ENCODE results near the gene AQP12A. TPM values are rescaled to one million over a fixed set of nuclear protein-coding genes. Genes with fewer than 3 reads are reported as not detected.

Gene AQP12A
- total and polyA plus RNA-seq, 10 of the 15 experiments (the other 5 are each of a cell fraction or from before 2014, with no cell fraction given) = not detected

DNA sequence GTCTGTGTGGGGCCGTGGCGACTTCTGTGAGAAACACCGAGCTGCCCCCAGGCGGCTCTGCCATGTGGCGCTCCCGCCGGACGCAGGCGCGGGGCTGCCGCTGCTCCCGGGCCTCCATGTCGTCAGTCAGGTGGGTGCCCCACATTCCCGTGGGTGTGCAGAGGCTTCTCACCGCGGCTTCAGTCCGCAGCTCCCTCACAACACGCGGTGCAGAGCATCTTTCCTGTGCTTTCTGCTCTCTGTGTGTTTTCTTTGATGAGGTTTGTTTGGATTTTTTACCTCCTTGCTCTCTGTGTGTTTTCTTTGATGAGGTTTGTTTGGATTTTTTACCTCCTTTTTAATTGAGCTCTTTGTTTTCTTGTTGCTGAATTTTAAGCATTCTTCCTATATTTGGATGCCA is 13.0 kb downstream of the AQP12A start:
- Histone ChIP-seq H3K4me2 (ENCODE audit: control insufficient read depth, insufficient read depth) (no peak overlapping the region), H3K9ac (ENCODE audit: control insufficient read depth, insufficient read depth, low read length) (no peak overlapping the region), H3K4me3 (no peak overlapping the region), H3K9me3 (replicated peaks; ENCODE audit: control insufficient read depth, insufficient read depth, low read length) (no peaks in the 10 kb centered on the region), H3K27ac (ENCODE audit: control insufficient read depth, insufficient read depth) (no peak overlapping the region), H3K79me2 (ENCODE audit: control insufficient read depth, insufficient read depth, low read length) (no peaks in the 10 kb centered on the region), H4K20me1 (ENCODE audit: control insufficient read depth, insufficient read depth) (no peaks in the 10 kb centered on the region), H3K4me1 (ENCODE audit: control insufficient read depth, insufficient read depth, low read length) (no peaks in the 10 kb centered on the region), H2AFZ (ENCODE audit: control insufficient read depth, low read depth, low read length) (no peak overlapping the region), H3K36me3 (ENCODE audit: control insufficient read depth in 2 of 2, insufficient read depth in 2 of 2, low read length in 1 of 2) (no peaks in the 10 kb centered on the region), H3K27me3 (replicated peaks in 1 of 2; ENCODE audit: control insufficient read depth in 2 of 2, insufficient read depth in 2 of 2, low read length in 1 of 2) (peaks cover 0 to 2% of the 10 kb centered on the region in 2 experiments; a peak in 2 of 4 replicates)
- WGBS (ENCODE audit: insufficient coverage, insufficient replicate concordance, low lambda C conversion rate, missing lambda C conversion rate) = 57% methylated on average over 17 of the region's 19 CpGs
- ChIA-PET POLR2A (no interaction called here), CTCF (interaction anchor here (2.9 kb wide), 1 partner anchor 191 kb away, joined by 12 read pairs; no protein-coding TSS in a partner anchor), RAD21 (ENCODE audit: unreplicated experiment) (interaction anchor here (0.6 kb wide), 1 partner anchor 96 kb away, joined by 3 read pairs; no protein-coding TSS in a partner anchor), SMC1A (ENCODE audit: uncharacterized antibody, unreplicated experiment) (no interaction called here)
- ATAC-seq (no peak), DNase-seq (ENCODE audit: low read depth, low spot score) (no peak), FAIRE-seq (no peak)
- BruUV-seq (replicated peaks) = no TSS peak
- in situ Hi-C loops (cut with MboI) (no loop called here), intact Hi-C loops (cut with micrococcal nuclease; ENCODE audit: unreplicated experiment) (loop anchor here (10.0 kb wide), 1 partner anchor 190 kb away; no protein-coding TSS in a partner anchor)
- TF ChIP-seq, protein P1, sequence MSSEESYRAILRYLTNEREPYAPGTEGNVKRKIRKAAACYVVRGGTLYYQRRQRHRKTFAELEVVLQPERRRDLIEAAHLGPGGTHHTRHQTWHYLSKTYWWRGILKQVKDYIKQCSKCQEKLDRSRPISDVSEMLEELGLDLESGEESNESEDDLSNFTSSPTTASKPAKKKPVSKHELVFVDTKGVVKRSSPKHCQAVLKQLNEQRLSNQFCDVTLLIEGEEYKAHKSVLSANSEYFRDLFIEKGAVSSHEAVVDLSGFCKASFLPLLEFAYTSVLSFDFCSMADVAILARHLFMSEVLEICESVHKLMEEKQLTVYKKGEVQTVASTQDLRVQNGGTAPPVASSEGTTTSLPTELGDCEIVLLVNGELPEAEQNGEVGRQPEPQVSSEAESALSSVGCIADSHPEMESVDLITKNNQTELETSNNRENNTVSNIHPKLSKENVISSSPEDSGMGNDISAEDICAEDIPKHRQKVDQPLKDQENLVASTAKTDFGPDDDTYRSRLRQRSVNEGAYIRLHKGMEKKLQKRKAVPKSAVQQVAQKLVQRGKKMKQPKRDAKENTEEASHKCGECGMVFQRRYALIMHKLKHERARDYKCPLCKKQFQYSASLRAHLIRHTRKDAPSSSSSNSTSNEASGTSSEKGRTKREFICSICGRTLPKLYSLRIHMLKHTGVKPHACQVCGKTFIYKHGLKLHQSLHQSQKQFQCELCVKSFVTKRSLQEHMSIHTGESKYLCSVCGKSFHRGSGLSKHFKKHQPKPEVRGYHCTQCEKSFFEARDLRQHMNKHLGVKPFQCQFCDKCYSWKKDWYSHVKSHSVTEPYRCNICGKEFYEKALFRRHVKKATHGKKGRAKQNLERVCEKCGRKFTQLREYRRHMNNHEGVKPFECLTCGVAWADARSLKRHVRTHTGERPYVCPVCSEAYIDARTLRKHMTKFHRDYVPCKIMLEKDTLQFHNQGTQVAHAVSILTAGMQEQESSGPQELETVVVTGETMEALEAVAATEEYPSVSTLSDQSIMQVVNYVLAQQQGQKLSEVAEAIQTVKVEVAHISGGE (CRISPR knock-in tag; IDR thresholded peaks at IDR 0.05) = no peak

GRCh38 chr2:240705204-240705791 is 13.6 kb downstream of the AQP12A start:
- H3K4me1 ChIP-seq (ENCODE audit: control insufficient read depth, insufficient read depth, low read length) = no peaks in the 10 kb centered on the region
- in situ Hi-C loops (cut with MboI) = no loop called here
- FAIRE-seq = no peak
- H3K27me3 ChIP-seq (replicated peaks in 1 of 2; ENCODE audit: control insufficient read depth in 2 of 2, insufficient read depth in 2 of 2, low read length in 1 of 2) = peaks cover 0 to 2% of the 10 kb centered on the region in 2 experiments; a peak in 2 of 4 replicates
- SMC1A ChIA-PET (ENCODE audit: uncharacterized antibody, unreplicated experiment) = no interaction called here
- DNase-seq (ENCODE audit: low read depth, low spot score) = no peak
- H3K9ac ChIP-seq (ENCODE audit: control insufficient read depth, insufficient read depth, low read length) = no peak overlapping the region
- RAD21 ChIA-PET (ENCODE audit: unreplicated experiment) = no interaction called here
- POLR2A ChIA-PET = no interaction called here
- H3K9me3 ChIP-seq (replicated peaks; ENCODE audit: control insufficient read depth, insufficient read depth, low read length) = no peaks in the 10 kb centered on the region
- BruUV-seq (replicated peaks) = no TSS peak
- WGBS (ENCODE audit: insufficient coverage, insufficient replicate concordance, low lambda C conversion rate, missing lambda C conversion rate) = 19% methylated on average over 12 of the region's 12 CpGs
- no peak overlapping the region for H3K4me2 ChIP-seq (ENCODE audit: control insufficient read depth, insufficient read depth)
- H3K36me3 ChIP-seq (ENCODE audit: control insufficient read depth in 2 of 2, insufficient read depth in 2 of 2, low read length in 1 of 2) = no peaks in the 10 kb centered on the region
- no peak overlapping the region for H3K27ac ChIP-seq (ENCODE audit: control insufficient read depth, insufficient read depth)
- no peak for ATAC-seq
- no peaks in the 10 kb centered on the region for H3K79me2 ChIP-seq (ENCODE audit: control insufficient read depth, insufficient read depth, low read length)
- CTCF ChIA-PET = interaction anchor here (2.9 kb wide), 1 partner anchor 192 kb away, joined by 12 read pairs; no protein-coding TSS in a partner anchor
- no peaks in the 10 kb centered on the region for H4K20me1 ChIP-seq (ENCODE audit: control insufficient read depth, insufficient read depth)
- intact Hi-C loops (cut with micrococcal nuclease; ENCODE audit: unreplicated experiment) = loop anchor here (10.0 kb wide), 1 partner anchor 190 kb away; no protein-coding TSS in a partner anchor
- H3K4me3 ChIP-seq = no peak overlapping the region
- TF ChIP-seq NFIC (IDR thresholded peaks at IDR 0.05; ENCODE audit: low read depth, low read length) (no peak), SIN3A (IDR thresholded peaks at IDR 0.05; ENCODE audit: low read depth, low read length) (no peak), RB1 (IDR thresholded peaks at IDR 0.05; ENCODE audit: borderline replicate concordance) (no peak), KAT2A (conservative IDR thresholded peaks at IDR 0.05; ENCODE audit: control insufficient read depth, low read depth, low read length) (no peak), CREB1 (IDR thresholded peaks at IDR 0.05; ENCODE audit: low read depth) (no peak)
- TF ChIP-seq, protein P2, sequence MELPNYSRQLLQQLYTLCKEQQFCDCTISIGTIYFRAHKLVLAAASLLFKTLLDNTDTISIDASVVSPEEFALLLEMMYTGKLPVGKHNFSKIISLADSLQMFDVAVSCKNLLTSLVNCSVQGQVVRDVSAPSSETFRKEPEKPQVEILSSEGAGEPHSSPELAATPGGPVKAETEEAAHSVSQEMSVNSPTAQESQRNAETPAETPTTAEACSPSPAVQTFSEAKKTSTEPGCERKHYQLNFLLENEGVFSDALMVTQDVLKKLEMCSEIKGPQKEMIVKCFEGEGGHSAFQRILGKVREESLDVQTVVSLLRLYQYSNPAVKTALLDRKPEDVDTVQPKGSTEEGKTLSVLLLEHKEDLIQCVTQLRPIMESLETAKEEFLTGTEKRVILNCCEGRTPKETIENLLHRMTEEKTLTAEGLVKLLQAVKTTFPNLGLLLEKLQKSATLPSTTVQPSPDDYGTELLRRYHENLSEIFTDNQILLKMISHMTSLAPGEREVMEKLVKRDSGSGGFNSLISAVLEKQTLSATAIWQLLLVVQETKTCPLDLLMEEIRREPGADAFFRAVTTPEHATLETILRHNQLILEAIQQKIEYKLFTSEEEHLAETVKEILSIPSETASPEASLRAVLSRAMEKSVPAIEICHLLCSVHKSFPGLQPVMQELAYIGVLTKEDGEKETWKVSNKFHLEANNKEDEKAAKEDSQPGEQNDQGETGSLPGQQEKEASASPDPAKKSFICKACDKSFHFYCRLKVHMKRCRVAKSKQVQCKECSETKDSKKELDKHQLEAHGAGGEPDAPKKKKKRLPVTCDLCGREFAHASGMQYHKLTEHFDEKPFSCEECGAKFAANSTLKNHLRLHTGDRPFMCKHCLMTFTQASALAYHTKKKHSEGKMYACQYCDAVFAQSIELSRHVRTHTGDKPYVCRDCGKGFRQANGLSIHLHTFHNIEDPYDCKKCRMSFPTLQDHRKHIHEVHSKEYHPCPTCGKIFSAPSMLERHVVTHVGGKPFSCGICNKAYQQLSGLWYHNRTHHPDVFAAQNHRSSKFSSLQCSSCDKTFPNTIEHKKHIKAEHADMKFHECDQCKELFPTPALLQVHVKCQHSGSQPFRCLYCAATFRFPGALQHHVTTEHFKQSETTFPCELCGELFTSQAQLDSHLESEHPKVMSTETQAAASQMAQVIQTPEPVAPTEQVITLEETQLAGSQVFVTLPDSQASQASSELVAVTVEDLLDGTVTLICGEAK (IDR thresholded peaks at IDR 0.05; ENCODE audit: borderline replicate concordance) = no peak
- no peak overlapping the region for H2AFZ ChIP-seq (ENCODE audit: control insufficient read depth, low read depth, low read length)
